Prostate gland (tissue), 2 donors: ENCODE measurements around the gene PIP.

Source experiments
- POLR2A ChIP-seq: fragments of 450-650 bp; IDR thresholded peaks from one replicate; pipeline ENCODE4 v1.6.1; 2016; ENCODE audit warnings: antibody characterized with exemption, mild to moderate bottlenecking
- POLR2AphosphoS5 ChIP-seq: sonication (generic); formaldehyde crosslinking; IDR thresholded peaks from one replicate; pipeline ENCODE4 v1.6.1; 2017; ENCODE audit warnings: antibody characterized with exemption
- TF ChIP-seq, protein P1 (sequence below), 4 experiments: fragments of 200-600 bp in 2 of 4; fragments of 450-650 bp in 2 of 4; sonication (generic) in 2 of 4; IDR thresholded peaks; 1 replicate in 3 of 4; 2 replicates in 1 of 4; pipeline ENCODE4 v1.5.1; 2016 to 2019; ENCODE audit warnings: antibody characterized with exemption in 4 of 4, mild to moderate bottlenecking in 2 of 4, moderate library complexity in 2 of 4

DNA sequence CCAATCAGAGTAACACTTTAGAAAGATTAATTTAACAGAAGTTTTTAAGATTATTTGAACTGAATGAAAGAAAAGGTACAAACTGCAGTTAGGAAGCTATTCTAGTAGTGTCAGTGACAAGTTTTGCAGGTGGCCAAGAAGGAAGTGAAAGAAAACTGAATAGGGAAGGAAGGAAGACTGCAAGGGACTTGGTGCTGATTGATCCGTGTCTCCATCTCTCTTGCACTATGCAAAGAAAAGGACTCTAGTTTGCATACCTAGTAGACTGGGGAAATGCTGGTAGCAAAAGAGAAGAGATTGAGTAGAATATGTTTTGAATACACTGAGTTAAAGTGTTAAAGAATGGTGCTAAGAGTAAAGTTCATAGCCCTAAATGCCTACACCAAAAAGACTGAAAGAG is 46.8 kb upstream of the PIP start:
- TF ChIP-seq, protein P1, sequence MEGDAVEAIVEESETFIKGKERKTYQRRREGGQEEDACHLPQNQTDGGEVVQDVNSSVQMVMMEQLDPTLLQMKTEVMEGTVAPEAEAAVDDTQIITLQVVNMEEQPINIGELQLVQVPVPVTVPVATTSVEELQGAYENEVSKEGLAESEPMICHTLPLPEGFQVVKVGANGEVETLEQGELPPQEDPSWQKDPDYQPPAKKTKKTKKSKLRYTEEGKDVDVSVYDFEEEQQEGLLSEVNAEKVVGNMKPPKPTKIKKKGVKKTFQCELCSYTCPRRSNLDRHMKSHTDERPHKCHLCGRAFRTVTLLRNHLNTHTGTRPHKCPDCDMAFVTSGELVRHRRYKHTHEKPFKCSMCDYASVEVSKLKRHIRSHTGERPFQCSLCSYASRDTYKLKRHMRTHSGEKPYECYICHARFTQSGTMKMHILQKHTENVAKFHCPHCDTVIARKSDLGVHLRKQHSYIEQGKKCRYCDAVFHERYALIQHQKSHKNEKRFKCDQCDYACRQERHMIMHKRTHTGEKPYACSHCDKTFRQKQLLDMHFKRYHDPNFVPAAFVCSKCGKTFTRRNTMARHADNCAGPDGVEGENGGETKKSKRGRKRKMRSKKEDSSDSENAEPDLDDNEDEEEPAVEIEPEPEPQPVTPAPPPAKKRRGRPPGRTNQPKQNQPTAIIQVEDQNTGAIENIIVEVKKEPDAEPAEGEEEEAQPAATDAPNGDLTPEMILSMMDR (IDR thresholded peaks at IDR 0.05) = no peak
- TF ChIP-seq POLR2A = no peak
- TF ChIP-seq POLR2AphosphoS5 = no peak
